Measurements from ENCODE around the gene ARX.

Gene ARX

GRCh38 chrX:24990535-24990934 lies 25.2 kb downstream of the ARX start:
- no peak overlapping the region for H3K4me3 Mint-ChIP-seq
- no peaks in the 10 kb centered on the region for H3K9me3 Mint-ChIP-seq
- peaks cover 33% of the 10 kb centered on the region for H3K4me1 Mint-ChIP-seq
- peaks cover 22% of the 10 kb centered on the region for H3K36me3 Mint-ChIP-seq (ENCODE audit: low read depth)
- DNase-seq, result no peak
- H3K27me3 Mint-ChIP-seq (ENCODE audit: low read depth, poor library complexity), result peaks cover 6% of the 10 kb centered on the region
- no peak overlapping the region for H3K27ac Mint-ChIP-seq
- no peak for TF ChIP-seq CTCF (IDR thresholded peaks at IDR 0.05)

GRCh38 chrX:24988314-24988713 lies 27.5 kb downstream of the ARX start:
- no peak for DNase-seq
- Mint-ChIP-seq H3K4me3 (no peak overlapping the region), H3K36me3 (ENCODE audit: low read depth) (peaks cover 31% of the 10 kb centered on the region), H3K27me3 (ENCODE audit: low read depth, poor library complexity) (peaks cover 3% of the 10 kb centered on the region), H3K9me3 (no peaks in the 10 kb centered on the region), H3K27ac (no peak overlapping the region), H3K4me1 (peaks cover 22% of the 10 kb centered on the region)
- no peak for TF ChIP-seq CTCF (IDR thresholded peaks at IDR 0.05)

GRCh38 chrX:24987731-24988130 lies 28.0 kb downstream of the ARX start:
- Mint-ChIP-seq H3K4me3 (no peak overlapping the region), H3K36me3 (ENCODE audit: low read depth) (peaks cover 31% of the 10 kb centered on the region), H3K9me3 (no peaks in the 10 kb centered on the region), H3K27me3 (ENCODE audit: low read depth, poor library complexity) (no peaks in the 10 kb centered on the region), H3K27ac (no peak overlapping the region), H3K4me1 (peaks cover 25% of the 10 kb centered on the region)
- DNase-seq, result no peak
- TF ChIP-seq CTCF (IDR thresholded peaks at IDR 0.05), result no peak

- no peak for TF ChIP-seq CTCF (IDR thresholded peaks at IDR 0.05)
- H3K9me3 Mint-ChIP-seq, result no peaks in the 10 kb centered on the region
- no peaks in the 10 kb centered on the region for H3K27me3 Mint-ChIP-seq (ENCODE audit: low read depth, poor library complexity)
- H3K4me3 Mint-ChIP-seq, result no peak overlapping the region
- H3K36me3 Mint-ChIP-seq (ENCODE audit: low read depth), result peaks cover 31% of the 10 kb centered on the region
- no peak for DNase-seq
- peaks cover 18% of the 10 kb centered on the region for H3K4me1 Mint-ChIP-seq
- H3K27ac Mint-ChIP-seq, result no peak overlapping the region
Observed at GRCh38 chrX:24985120-24985519, 30.6 kb downstream of the ARX start.

GRCh38 chrX:24983931-24984330 lies 31.8 kb downstream of the ARX start:
- Mint-ChIP-seq H3K4me3 (no peak overlapping the region), H3K36me3 (ENCODE audit: low read depth) (peaks cover 31% of the 10 kb centered on the region), H3K9me3 (no peaks in the 10 kb centered on the region), H3K27me3 (ENCODE audit: low read depth, poor library complexity) (no peaks in the 10 kb centered on the region), H3K4me1 (peaks cover 17% of the 10 kb centered on the region), H3K27ac (peak overlapping the region; percentile 40)
- TF ChIP-seq CTCF (IDR thresholded peaks at IDR 0.05), result no peak
- DNase-seq, result no peak

- no peaks in the 10 kb centered on the region for H3K9me3 Mint-ChIP-seq
- H3K27ac Mint-ChIP-seq, result no peak overlapping the region
- peaks cover 19% of the 10 kb centered on the region for H3K36me3 Mint-ChIP-seq (ENCODE audit: low read depth)
- H3K4me1 Mint-ChIP-seq, result peaks cover 17% of the 10 kb centered on the region
- DNase-seq, result no peak
- H3K27me3 Mint-ChIP-seq (ENCODE audit: low read depth, poor library complexity), result no peaks in the 10 kb centered on the region
- no peak for TF ChIP-seq CTCF (IDR thresholded peaks at IDR 0.05)
- H3K4me3 Mint-ChIP-seq, result no peak overlapping the region
Observed at GRCh38 chrX:24982306-24982965, 33.3 kb downstream of the ARX start.

Measured in nephron progenitor cell (in vitro differentiated cells).